Osteocyte (in vitro differentiated cells): ENCODE data around the gene TRIO. TPM values are rescaled to one million over a fixed set of nuclear protein-coding genes. Genes with fewer than 3 reads are reported as not detected.

Experiments
- DNase-seq: peaks from one replicate; pipeline ENCODE4 v3.0.0; 2021; ENCODE audit warnings: mixed read lengths; ENCODE audit not compliant: unreplicated experiment; ENCODE audit errors: extremely low spot score
- H3K27ac Mint-ChIP-seq: one replicate; pipeline ENCODE4 v1.8.0; 2021; ENCODE audit warnings: mild to moderate bottlenecking, mixed read lengths; ENCODE audit not compliant: unreplicated experiment
- H3K27me3 Mint-ChIP-seq: one replicate; pipeline ENCODE4 v1.8.0; 2021; ENCODE audit warnings: mixed read lengths; ENCODE audit not compliant: unreplicated experiment
- H3K36me3 Mint-ChIP-seq: one replicate; pipeline ENCODE4 v1.8.0; 2021; ENCODE audit warnings: mixed read lengths; ENCODE audit not compliant: unreplicated experiment
- H3K4me1 Mint-ChIP-seq: one replicate; pipeline ENCODE4 v1.8.0; 2021; ENCODE audit warnings: mixed read lengths; ENCODE audit not compliant: unreplicated experiment
- H3K4me3 Mint-ChIP-seq: one replicate; pipeline ENCODE4 v1.8.0; 2021; ENCODE audit warnings: mild to moderate bottlenecking, moderate library complexity, mixed read lengths; ENCODE audit not compliant: unreplicated experiment
- H3K9me3 Mint-ChIP-seq: one replicate; pipeline ENCODE4 v1.8.0; 2021; ENCODE audit warnings: mixed read lengths; ENCODE audit not compliant: unreplicated experiment
- CTCF ChIP-seq: fragments of 200-600 bp; sonication (generic); IDR thresholded peaks from 2 replicates; pipeline ENCODE4 v1.5.0; 2021; ENCODE audit warnings: antibody characterized with exemption, mild to moderate bottlenecking, moderate library complexity
- total RNA-seq: library from RNA; stranded (reverse); gene quantifications from 2 replicates; pipeline ENCODE4 v1.2.1, GENCODE V29; 2021

The TRIO gene
- total RNA-seq, 1 donor from 2014 or later = 336 TPM

- H3K4me3 Mint-ChIP-seq = no peak overlapping the region
- peak overlapping the region; percentile 64 for H3K27ac Mint-ChIP-seq
- TF ChIP-seq CTCF = no peak
- H3K27me3 Mint-ChIP-seq = no peaks in the 10 kb centered on the region
- no peak for DNase-seq
- H3K36me3 Mint-ChIP-seq = peaks cover 27% of the 10 kb centered on the region
- no peaks in the 10 kb centered on the region for H3K9me3 Mint-ChIP-seq
- peaks cover 83% of the 10 kb centered on the region for H3K4me1 Mint-ChIP-seq
Observed at GRCh38 chr5:14420101-14420811, 277.1 kb downstream of the TRIO start.

- no peak for DNase-seq
- Mint-ChIP-seq H3K36me3 (peaks cover 32% of the 10 kb centered on the region), H3K4me1 (peaks cover 79% of the 10 kb centered on the region), H3K27ac (peak overlapping the region; percentile 67), H3K4me3 (no peak overlapping the region), H3K27me3 (no peaks in the 10 kb centered on the region), H3K9me3 (no peaks in the 10 kb centered on the region)
- no peak for TF ChIP-seq CTCF
Observed at GRCh38 chr5:14421851-14422250, 278.7 kb downstream of the TRIO start.

- no peaks in the 10 kb centered on the region for H3K9me3 Mint-ChIP-seq
- TF ChIP-seq CTCF = no peak
- no peaks in the 10 kb centered on the region for H3K27me3 Mint-ChIP-seq
- H3K36me3 Mint-ChIP-seq = peaks cover 28% of the 10 kb centered on the region
- H3K4me1 Mint-ChIP-seq = peaks cover 79% of the 10 kb centered on the region
- H3K27ac Mint-ChIP-seq = peak overlapping the region; percentile 85
- H3K4me3 Mint-ChIP-seq = no peak overlapping the region
- no peak for DNase-seq
Observed at GRCh38 chr5:14424011-14424685, 281.0 kb downstream of the TRIO start.

- peak overlapping the region; percentile 85 for H3K27ac Mint-ChIP-seq
- H3K4me1 Mint-ChIP-seq = peaks cover 73% of the 10 kb centered on the region
- no peak for DNase-seq
- TF ChIP-seq CTCF = no peak
- peaks cover 25% of the 10 kb centered on the region for H3K36me3 Mint-ChIP-seq
- no peaks in the 10 kb centered on the region for H3K27me3 Mint-ChIP-seq
- no peak overlapping the region for H3K4me3 Mint-ChIP-seq
- no peaks in the 10 kb centered on the region for H3K9me3 Mint-ChIP-seq
Observed at GRCh38 chr5:14425559-14425958, 282.4 kb downstream of the TRIO start.

GRCh38 chr5:14426521-14426920, 283.4 kb downstream of the TRIO start:
- no peaks in the 10 kb centered on the region for H3K9me3 Mint-ChIP-seq
- H3K4me3 Mint-ChIP-seq = no peak overlapping the region
- H3K36me3 Mint-ChIP-seq = peaks cover 20% of the 10 kb centered on the region
- TF ChIP-seq CTCF = no peak
- H3K27me3 Mint-ChIP-seq = no peaks in the 10 kb centered on the region
- H3K4me1 Mint-ChIP-seq = peaks cover 76% of the 10 kb centered on the region
- peak overlapping the region; percentile 35 for H3K27ac Mint-ChIP-seq
- no peak for DNase-seq
